Measurements from ENCODE around the gene NUP50.

Gene NUP50

DNA sequence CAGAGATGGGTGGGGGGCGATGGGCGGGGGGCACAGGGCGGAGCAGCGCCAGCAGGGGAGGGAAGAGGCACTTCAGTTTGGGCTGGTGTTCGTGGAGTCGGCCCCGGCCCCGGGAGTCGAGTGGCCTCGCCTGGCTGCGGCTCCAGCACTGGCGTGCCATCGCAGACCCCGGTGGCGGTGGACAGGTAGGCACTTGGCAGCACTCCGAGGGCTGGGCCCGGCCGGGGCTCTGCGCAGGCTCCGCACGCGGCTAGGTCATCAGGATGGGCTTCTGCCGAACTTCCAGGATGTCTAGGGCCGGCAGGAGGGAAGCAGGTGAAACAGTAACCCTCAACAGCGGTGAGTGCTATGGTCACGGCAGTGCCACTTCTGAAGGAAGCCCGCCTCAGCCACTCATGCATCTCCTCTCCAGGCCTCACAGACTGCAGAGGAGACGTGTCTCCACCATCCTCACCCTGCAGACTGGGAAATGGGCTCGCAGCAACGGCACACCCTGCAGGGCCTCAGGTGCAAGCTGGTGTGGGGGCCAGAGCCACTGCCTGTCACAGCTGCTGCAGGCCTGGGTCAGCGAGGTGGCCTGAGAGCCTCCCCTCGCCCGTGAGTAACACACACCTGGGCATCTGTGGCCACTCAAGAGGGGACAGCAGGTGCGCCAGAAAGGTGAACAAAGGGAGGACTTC lies 33.3 kb downstream of the NUP50 start:
- DNase-seq = no peak

DNA sequence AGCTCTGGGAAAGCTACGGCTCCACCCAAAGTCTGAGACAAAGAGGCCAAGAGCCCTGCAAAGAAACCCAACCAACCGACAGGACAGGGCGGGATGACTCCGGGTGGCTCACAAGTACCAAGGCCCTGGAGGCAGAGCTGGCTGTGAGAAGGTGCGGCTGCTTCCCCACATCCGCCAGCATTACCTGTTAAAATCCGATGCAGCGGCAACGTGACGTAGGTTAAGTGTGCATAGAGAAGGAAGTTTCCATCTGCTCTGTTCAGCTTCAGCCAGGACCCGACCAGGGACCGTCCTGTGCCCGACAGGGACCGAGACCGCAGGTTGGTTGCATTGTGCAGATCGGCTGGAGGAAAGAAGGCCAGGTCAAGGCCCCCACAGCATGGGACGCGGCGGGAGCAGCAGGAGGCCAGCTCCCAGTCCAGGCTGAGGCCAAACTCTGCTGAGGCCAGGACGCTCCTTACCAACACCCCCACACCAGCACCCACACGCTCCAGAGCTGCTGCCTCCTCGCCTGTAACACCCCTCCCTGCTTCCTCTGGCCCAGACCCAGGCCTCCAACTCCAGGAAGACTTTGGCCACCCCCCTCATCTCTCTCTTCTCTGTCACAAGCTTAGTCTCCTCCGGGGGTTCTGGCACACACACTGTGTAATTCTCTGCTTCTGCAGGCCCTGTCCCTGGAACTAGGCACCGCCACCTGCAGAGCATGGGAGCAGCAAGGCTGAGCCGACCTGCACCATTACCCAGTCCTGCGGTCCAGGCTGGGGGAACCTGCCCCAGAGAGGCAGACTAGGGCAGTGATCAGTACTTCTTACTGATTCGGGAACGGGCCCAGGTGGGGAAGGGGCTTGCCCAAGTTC lies 34.1 kb downstream of the NUP50 start:
- DNase-seq = no peak

DNA sequence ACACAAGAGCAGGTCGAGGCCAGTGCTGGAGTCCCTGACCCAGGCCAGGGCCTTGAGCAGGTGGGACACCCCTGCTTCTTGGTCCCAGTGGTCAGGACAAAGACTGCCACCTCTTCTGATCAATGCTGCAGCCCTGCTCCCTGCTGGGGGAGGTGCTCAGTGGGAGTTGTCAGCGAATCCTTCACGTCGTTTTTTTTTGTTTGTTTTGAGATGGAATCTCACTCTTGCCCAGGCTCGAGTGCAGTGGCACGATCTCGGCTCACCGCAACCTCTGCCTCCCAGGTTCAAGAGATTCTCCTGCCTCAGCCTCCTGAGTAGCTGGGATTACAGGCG lies 34.7 kb downstream of the NUP50 start:
- no peak for DNase-seq

GRCh38 chr22:45199723-45200122 lies 36.0 kb downstream of the NUP50 start:
- DNase-seq = no peak

DNA sequence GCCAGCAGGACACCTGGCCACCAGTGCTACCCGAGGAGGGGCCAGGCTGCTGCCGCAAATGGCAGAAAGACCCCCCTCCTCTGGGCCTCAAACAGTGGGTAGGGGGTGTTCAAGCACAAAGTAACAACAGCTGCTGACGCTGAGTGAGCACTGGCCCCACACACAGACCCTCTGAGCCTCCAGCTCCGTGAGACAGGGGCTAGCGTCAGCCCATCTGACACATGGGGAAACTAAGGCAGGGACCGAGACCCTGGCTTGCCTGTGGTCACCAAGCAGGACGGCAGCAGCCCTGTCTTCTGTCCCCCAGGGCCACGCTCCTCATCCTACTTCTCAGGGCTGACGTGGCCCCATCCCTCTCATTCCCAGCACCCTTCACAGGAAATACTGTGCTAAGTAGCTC lies 36.5 kb downstream of the NUP50 start:
- DNase-seq = no peak

GRCh38 chr22:45200860-45201511 lies 37.3 kb downstream of the NUP50 start:
- no peak for DNase-seq

DNA sequence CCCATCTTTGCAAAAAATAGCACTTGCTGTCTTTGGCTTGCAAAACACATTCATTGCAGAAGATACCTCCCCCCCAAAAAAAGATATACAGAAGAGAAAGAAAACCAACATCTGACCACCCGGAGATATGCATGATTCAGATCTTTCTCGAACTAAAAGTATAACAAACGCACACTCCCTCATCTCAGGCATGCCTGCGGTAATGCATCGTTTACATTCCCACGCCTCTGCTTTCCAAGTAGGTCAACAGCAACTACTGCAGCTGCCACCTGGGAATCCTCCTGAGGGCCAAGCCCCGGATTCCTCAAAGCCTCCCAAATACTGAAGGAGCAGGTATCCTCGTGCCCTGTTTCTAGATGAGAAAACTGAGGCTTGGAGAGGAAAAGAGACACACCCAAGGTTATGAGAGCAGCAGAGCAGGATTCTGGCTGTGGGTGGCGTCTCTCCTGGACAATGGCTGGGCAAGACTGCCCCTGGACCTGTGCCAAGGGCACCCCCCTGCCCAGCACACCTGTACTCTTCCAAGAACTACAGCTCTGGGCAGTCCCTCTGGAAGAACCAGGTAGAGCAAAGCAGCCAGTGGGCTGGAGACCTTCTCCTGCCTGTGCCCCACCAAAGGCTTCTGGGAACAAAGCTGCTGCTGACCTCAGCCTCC lies 38.1 kb downstream of the NUP50 start:
- no peak for DNase-seq

- no peak for DNase-seq
These were observed 38.8 kb downstream of the NUP50 start for GRCh38 chr22:45202333-45203149.

DNA sequence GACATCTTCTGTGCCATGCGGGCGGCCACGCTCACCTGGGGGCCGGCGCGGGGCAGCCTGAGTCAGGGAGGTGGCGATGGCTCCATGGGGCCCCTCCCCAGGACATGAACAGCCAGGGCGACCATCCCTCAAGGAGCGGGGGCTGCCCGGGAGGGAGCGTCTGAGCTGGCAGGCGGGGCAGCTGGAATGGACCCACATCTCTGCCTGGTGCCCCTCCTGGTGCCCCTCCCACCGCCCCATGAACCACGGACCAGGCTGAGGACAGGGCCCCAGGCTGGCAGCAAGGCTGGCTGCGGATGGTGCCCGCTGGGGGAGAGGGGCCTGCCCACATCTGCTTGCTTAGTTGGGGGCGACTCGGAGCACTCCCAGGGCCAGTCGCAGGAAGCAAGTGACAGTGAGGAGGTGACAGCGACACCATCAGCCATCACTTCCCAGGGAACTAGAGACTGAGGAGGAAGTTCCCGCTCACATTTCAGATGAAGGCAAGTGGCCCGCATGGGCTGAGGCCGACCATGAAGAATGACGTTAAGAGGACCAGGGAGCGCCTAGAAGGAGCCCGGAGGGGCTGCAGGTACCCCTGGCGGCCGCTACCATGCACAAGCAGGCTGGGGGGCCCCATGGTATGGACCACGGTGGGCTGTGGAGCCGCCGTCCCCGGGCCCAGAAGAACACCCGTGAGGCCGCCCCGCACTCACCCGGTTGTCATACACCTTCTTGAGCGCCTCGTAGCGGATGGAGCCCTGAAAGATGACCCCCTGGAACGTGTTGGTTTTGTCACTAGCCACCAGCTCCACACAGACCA lies 39.6 kb downstream of the NUP50 start:
- DNase-seq = no peak

- DNase-seq = no peak
These were observed 40.5 kb downstream of the NUP50 start for GRCh38 chr22:45204241-45204640.

DNA sequence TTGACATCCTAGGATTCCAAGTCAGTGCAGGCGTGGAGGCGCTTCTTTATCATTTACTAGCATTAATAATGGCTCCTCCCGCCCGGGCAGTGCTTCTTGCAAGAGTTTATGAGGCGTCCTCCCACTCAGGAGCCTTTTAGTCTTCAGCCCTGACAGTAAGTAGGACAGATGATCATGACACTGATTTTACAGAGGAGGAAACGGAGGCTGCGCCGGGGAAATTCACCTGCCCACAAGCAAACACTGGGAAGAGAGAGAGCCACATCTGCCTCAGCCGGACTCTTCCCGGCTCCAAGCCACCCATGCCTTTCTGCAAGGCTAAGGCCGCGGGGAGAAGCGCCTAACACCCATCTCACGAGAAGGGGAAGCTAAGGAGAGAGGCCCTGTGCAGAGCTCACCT lies 41.1 kb downstream of the NUP50 start:
- no peak for DNase-seq

GRCh38 chr22:45205276-45205925 lies 41.7 kb downstream of the NUP50 start:
- no peak for DNase-seq

DNA sequence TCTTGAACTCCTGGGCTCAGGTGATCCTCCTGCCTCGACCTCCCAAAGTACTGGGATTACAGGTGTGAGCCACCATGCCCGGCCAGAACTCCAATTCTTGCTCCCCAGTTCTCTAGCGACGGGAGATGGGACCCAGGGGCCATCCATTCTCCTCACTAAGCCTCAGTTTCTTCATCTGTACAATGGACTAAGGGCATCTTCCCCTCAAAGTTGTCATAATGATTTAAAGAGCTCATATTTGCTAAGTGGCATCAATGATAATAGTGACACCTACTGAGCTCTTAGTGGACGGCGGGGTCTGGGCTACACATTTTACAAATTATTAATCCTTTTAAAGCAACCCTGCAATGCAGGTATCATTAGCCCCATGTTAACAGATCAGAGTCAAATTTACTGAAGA lies 42.5 kb downstream of the NUP50 start:
- DNase-seq = no peak

DNA sequence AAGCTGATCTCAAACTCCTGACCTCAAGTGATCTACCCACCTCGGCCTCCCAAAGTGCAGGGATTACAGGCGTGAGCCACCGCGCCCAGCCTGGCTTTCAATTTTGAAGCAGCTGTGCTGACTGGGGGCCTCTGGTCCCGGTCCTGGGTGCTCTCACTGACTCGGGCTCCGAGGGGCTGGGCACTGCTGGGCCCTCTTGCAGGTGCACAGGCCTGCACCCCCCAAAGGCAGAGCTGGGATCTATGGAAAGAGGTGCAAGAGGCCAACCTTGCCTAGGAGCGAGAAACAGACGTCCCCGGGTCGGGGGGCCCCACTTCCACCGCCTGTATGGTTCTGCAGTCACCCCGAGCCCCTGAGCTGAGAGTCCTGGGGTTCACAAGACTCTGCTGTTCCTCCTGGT lies 43.8 kb downstream of the NUP50 start:
- no peak for DNase-seq

- DNase-seq = no peak
These were observed 44.4 kb downstream of the NUP50 start for GRCh38 chr22:45207981-45208664.

- DNase-seq = no peak
These were observed 44.9 kb downstream of the NUP50 start for GRCh38 chr22:45208696-45208992.

DNA sequence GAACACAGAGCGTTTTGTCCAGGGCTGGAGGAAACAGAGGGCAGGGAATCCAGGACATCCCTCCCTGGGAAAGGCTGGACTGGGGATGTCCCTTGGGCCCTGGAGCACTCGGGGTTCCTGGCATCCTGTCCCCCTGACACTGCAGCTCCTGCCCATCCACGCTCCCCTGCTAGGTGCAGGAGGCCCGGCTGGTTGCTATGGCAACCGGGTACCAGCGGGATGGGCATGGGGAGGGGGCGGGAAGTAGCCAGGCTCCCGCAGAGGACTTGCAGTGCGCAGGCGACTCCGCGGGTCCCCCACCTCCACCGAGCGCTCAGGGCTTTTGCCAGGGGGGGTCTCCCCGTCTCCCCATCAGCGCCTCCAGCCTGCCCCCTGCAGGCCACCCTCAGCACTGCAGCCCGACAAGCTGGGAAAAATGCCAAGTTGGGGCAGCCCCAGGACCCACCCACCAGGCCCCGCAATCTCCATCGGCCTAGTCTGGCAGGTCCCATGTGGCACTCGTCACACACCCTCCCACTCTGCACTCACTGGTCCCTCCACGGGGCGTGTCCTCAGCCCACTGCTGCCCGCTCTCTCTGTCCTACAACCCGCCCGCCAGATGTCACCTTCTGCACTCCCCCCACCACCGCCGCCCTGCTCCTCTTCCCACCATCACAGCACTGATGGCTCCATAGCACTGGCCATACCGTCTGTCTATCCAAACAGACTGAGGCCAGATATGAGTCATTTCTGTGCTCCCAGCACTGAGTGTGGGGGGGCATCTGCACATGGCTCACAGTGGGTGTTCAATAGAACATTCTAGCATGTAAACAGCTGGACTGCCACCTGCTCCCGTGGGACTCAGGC lies 45.5 kb downstream of the NUP50 start:
- peak; percentile 35 for DNase-seq

DNA sequence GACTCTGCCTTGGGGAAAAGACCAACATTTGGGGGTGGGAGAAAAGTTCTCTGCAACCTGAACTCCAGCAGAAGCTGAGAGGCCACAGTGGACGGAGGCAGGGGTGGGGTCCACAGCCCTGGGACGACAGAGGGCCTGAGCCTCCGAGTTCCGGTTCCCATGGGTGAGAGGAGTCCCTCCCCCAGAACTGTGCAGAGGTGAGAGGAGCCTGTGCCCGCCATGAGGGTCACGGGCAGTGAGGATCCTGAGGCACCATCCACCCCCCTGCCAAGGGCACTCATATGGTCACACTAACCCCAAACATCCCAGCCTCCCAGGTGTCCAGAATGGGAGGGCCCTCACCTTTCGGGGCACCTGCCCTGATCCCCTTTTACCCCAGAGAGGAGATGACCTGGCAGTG lies 46.4 kb downstream of the NUP50 start:
- DNase-seq = no peak

DNA sequence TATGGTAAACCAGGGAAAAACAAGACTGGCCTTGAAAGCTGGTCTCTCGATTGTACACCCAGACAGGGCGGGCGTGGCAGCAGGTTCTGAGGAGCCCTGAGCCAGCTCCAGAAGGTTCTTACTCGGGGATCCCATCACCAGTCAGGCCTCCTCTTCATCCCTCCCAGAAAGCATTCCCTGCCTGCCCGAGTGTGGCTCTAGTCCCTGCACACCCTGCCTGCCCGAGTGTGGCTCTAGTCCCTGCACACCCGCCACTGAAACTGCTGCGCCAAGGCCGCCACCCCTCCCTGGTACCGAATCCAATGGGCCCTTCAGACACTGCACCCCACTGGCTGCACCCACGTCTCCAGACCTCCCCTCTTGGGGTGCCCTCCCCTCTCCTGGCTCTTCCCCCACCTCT lies 46.9 kb downstream of the NUP50 start:
- no peak for DNase-seq

DNA sequence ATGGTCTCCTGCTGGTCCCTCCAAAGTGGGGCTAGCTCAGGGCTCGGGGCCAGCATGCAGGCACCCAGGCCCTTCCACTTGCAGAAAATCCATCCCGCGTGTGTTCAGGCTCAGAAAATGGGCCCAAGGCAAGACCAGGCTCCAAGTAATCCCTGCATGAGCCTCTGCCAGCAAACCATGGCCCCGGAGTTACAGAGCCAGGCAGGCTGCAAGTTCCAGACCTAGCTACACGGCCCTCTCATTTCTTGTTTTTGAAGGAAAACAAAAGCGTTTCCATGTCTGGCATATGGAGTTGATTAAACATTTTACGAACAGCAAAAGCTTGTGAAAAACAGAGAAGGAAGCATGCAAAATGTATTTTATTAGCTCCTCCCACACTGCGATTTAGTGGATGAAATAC lies 47.3 kb downstream of the NUP50 start:
- DNase-seq = no peak

Measured in activated CD4-positive, alpha-beta T cell treated with anti-CD3 and anti-CD28 coated beads, Interleukin-2, amount 50 U/mL, for 1 hour (primary cell).